ENCODE data around the gene SDC4.

DNA sequence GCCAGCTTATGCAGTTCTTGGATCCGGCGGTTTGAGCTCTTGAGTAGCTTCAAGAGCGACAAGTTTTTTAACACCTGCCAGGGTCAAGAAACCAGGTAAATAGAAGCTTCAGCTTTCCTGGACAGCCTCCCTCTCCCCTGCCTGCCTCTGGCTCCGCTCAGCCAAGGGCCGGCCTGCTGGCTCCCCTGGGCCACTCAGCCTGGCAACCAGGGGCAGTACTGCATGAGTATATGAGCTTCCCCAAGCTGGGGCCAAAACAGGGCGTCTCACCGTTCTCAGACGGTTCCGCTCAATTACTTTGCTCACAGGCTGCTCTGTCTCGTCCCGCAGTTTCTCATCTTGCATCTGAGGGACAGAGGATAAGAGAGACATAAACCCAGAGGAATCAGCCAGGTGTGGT, 29.0 kb upstream of the SDC4 start:
- TF ChIP-seq, protein P1, sequence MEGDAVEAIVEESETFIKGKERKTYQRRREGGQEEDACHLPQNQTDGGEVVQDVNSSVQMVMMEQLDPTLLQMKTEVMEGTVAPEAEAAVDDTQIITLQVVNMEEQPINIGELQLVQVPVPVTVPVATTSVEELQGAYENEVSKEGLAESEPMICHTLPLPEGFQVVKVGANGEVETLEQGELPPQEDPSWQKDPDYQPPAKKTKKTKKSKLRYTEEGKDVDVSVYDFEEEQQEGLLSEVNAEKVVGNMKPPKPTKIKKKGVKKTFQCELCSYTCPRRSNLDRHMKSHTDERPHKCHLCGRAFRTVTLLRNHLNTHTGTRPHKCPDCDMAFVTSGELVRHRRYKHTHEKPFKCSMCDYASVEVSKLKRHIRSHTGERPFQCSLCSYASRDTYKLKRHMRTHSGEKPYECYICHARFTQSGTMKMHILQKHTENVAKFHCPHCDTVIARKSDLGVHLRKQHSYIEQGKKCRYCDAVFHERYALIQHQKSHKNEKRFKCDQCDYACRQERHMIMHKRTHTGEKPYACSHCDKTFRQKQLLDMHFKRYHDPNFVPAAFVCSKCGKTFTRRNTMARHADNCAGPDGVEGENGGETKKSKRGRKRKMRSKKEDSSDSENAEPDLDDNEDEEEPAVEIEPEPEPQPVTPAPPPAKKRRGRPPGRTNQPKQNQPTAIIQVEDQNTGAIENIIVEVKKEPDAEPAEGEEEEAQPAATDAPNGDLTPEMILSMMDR (IDR thresholded peaks at IDR 0.05): no peak
- TF ChIP-seq POLR2A (IDR thresholded peaks at IDR 0.05) (no peak), EP300 (IDR thresholded peaks at IDR 0.05) (no peak)
